Karpas-422 (cell line): ENCODE results near the gene MDGA2. TPM values are rescaled to one million over a fixed set of nuclear protein-coding genes. Genes with fewer than 3 reads are reported as not detected.

Source experiments
- DNase-seq: peaks from one replicate; pipeline ENCODE4 v3.0.0-alpha.2; 2015
- H2AFZ ChIP-seq: fragments of 200-600 bp; sonication (generic); 2 replicates; pipeline ENCODE4 v1.6.1; 2014; ENCODE audit warnings: antibody characterized with exemption, low read length, mixed read lengths
- H3K27ac ChIP-seq: fragments of 200-600 bp; sonication (generic); 2 replicates; pipeline ENCODE4 v1.5.1; 2014; ENCODE audit warnings: mild to moderate bottlenecking, low read length, moderate library complexity
- H3K27me3 ChIP-seq: fragments of 200-600 bp; sonication (generic); 2 replicates; pipeline ENCODE4 v1.6.1; 2014; ENCODE audit warnings: low read length, mixed read lengths
- H3K36me3 ChIP-seq: fragments of 200-600 bp; sonication (generic); 2 replicates; pipeline ENCODE4 v1.6.1; 2014; ENCODE audit warnings: low read length, mixed read lengths; ENCODE audit not compliant: insufficient read depth
- H3K4me1 ChIP-seq: fragments of 200-600 bp; sonication (generic); 2 replicates; pipeline ENCODE4 v1.6.1; 2014; ENCODE audit warnings: mild to moderate bottlenecking, low read length, mixed read lengths
- H3K4me2 ChIP-seq: fragments of 200-600 bp; sonication (generic); 2 replicates; pipeline ENCODE4 v1.6.1; 2014; ENCODE audit warnings: low read length, low read depth, mild to moderate bottlenecking; ENCODE audit not compliant: poor library complexity, severe bottlenecking
- H3K4me3 ChIP-seq: fragments of 200-600 bp; sonication (generic); 2 replicates; pipeline ENCODE4 v1.5.1; 2014; ENCODE audit warnings: mild to moderate bottlenecking, antibody characterized with exemption, low read length, mixed read lengths
- H3K79me2 ChIP-seq: fragments of 200-600 bp; sonication (generic); 2 replicates; pipeline ENCODE4 v1.6.1; 2014; ENCODE audit warnings: mild to moderate bottlenecking, low read length, mixed read lengths
- H3K9ac ChIP-seq: fragments of 200-600 bp; sonication (generic); 2 replicates; pipeline ENCODE4 v1.6.0; 2014; ENCODE audit warnings: low read length
- H3K9me2 ChIP-seq: fragments of 200-600 bp; sonication (generic), shearing (Covaris generic); replicated peaks from 2 replicates; pipeline ENCODE4 v1.6.0; 2014; ENCODE audit warnings: mild to moderate bottlenecking, low read length, moderate library complexity; ENCODE audit not compliant: insufficient read depth
- H3K9me3 ChIP-seq: fragments of 300-700, 200-600 bp; sonication (generic); 2 replicates; pipeline ENCODE4 v1.6.1; 2014; ENCODE audit warnings: low read length, mixed read lengths
- H4K20me1 ChIP-seq: fragments of 200-600 bp; sonication (generic); 2 replicates; pipeline ENCODE4 v1.6.1; 2014; ENCODE audit warnings: mild to moderate bottlenecking, antibody characterized with exemption, low read length, low read depth; ENCODE audit not compliant: insufficient read depth
- total RNA-seq: library from RNA; depleted of rRNA; stranded (reverse); fragments of >200 nt; shearing (Covaris generic); gene quantifications from 2 replicates; pipeline ENCODE4 v1.2.3, GENCODE V29; 2014; ENCODE audit warnings: low replicate concordance

MDGA2 gene
- total RNA-seq, 1 experiment from 2014 or later, result not detected

GRCh38 chr14:46902837-46903236, 772.6 kb downstream of the MDGA2 start:
- H3K27me3 ChIP-seq, result no peaks in the 10 kb centered on the region
- no peaks in the 10 kb centered on the region for H4K20me1 ChIP-seq
- H3K4me3 ChIP-seq, result no peak overlapping the region
- DNase-seq, result no peak
- no peak overlapping the region for H3K9ac ChIP-seq
- H3K27ac ChIP-seq, result no peak overlapping the region
- no peaks in the 10 kb centered on the region for H3K36me3 ChIP-seq
- H3K4me1 ChIP-seq, result no peaks in the 10 kb centered on the region
- H3K4me2 ChIP-seq, result no peak overlapping the region
- H2AFZ ChIP-seq, result no peak overlapping the region
- H3K79me2 ChIP-seq, result no peaks in the 10 kb centered on the region
- no peaks in the 10 kb centered on the region for H3K9me2 ChIP-seq
- peaks cover 58% of the 10 kb centered on the region for H3K9me3 ChIP-seq

- Histone ChIP-seq H3K9ac (no peak overlapping the region), H3K36me3 (0 out of 2 replicates have a peak, but pooled peaks cover 2% of the 10 kb centered on the region), H3K27me3 (no peaks in the 10 kb centered on the region), H3K9me3 (peaks cover 50% of the 10 kb centered on the region), H3K4me3 (no peak overlapping the region), H2AFZ (no peak overlapping the region), H3K9me2 (no peaks in the 10 kb centered on the region), H3K4me1 (no peaks in the 10 kb centered on the region), H3K4me2 (no peak overlapping the region), H4K20me1 (no peaks in the 10 kb centered on the region), H3K27ac (no peak overlapping the region), H3K79me2 (no peaks in the 10 kb centered on the region)
- no peak for DNase-seq
Measured at GRCh38 chr14:46894476-46894875, 780.9 kb downstream of the MDGA2 start.

GRCh38 chr14:46887144-46887543, 788.3 kb downstream of the MDGA2 start:
- Histone ChIP-seq H3K9me3 (peaks cover 41% of the 10 kb centered on the region), H3K36me3 (no peaks in the 10 kb centered on the region), H2AFZ (no peak overlapping the region), H3K79me2 (no peaks in the 10 kb centered on the region), H3K27me3 (no peaks in the 10 kb centered on the region), H3K4me3 (no peak overlapping the region), H3K9ac (no peak overlapping the region), H3K27ac (no peak overlapping the region), H3K4me1 (no peaks in the 10 kb centered on the region), H3K4me2 (no peak overlapping the region), H4K20me1 (no peaks in the 10 kb centered on the region), H3K9me2 (no peaks in the 10 kb centered on the region)
- DNase-seq, result no peak

GRCh38 chr14:46885566-46885965, 789.8 kb downstream of the MDGA2 start:
- Histone ChIP-seq H3K4me3 (no peak overlapping the region), H3K4me2 (no peak overlapping the region), H3K4me1 (no peaks in the 10 kb centered on the region), H2AFZ (no peak overlapping the region), H3K27me3 (no peaks in the 10 kb centered on the region), H3K79me2 (no peaks in the 10 kb centered on the region), H3K9me2 (no peaks in the 10 kb centered on the region), H3K27ac (no peak overlapping the region), H3K36me3 (no peaks in the 10 kb centered on the region), H4K20me1 (no peaks in the 10 kb centered on the region), H3K9me3 (peaks cover 42% of the 10 kb centered on the region), H3K9ac (no peak overlapping the region)
- no peak for DNase-seq

- Histone ChIP-seq H3K9me3 (peaks cover 34% of the 10 kb centered on the region), H3K36me3 (no peaks in the 10 kb centered on the region), H3K79me2 (no peaks in the 10 kb centered on the region), H3K27me3 (no peaks in the 10 kb centered on the region), H4K20me1 (no peaks in the 10 kb centered on the region), H3K4me2 (no peak overlapping the region), H3K9ac (no peak overlapping the region), H2AFZ (no peak overlapping the region), H3K27ac (no peak overlapping the region), H3K9me2 (no peaks in the 10 kb centered on the region), H3K4me1 (no peaks in the 10 kb centered on the region), H3K4me3 (no peak overlapping the region)
- no peak for DNase-seq
Measured at GRCh38 chr14:46861753-46862152, 813.7 kb downstream of the MDGA2 start.

- H2AFZ ChIP-seq, result no peak overlapping the region
- no peak for DNase-seq
Measured at GRCh38 chr14:46840944-46841720, 834.3 kb downstream of the MDGA2 start.

GRCh38 chr14:46820291-46820690, 855.1 kb downstream of the MDGA2 start:
- H4K20me1 ChIP-seq, result no peaks in the 10 kb centered on the region
- H3K4me2 ChIP-seq, result no peak overlapping the region
- no peak overlapping the region for H3K27ac ChIP-seq
- peaks cover 61% of the 10 kb centered on the region for H3K9me3 ChIP-seq
- no peaks in the 10 kb centered on the region for H3K36me3 ChIP-seq
- H3K79me2 ChIP-seq, result no peaks in the 10 kb centered on the region
- H2AFZ ChIP-seq, result no peak overlapping the region
- H3K4me3 ChIP-seq, result no peak overlapping the region
- no peaks in the 10 kb centered on the region for H3K9me2 ChIP-seq
- H3K9ac ChIP-seq, result no peak overlapping the region
- no peaks in the 10 kb centered on the region for H3K27me3 ChIP-seq
- no peaks in the 10 kb centered on the region for H3K4me1 ChIP-seq
- no peak for DNase-seq

More at GRCh38 chr14:46840944-46841720, 834.3 kb downstream of the MDGA2 start:
- no peak overlapping the region for H3K4me3 ChIP-seq
- no peak overlapping the region for H3K9ac ChIP-seq
- no peaks in the 10 kb centered on the region for H3K9me2 ChIP-seq
- H3K9me3 ChIP-seq, result peaks cover 33% of the 10 kb centered on the region
- no peaks in the 10 kb centered on the region for H3K79me2 ChIP-seq
- no peaks in the 10 kb centered on the region for H4K20me1 ChIP-seq
- H3K4me1 ChIP-seq, result no peaks in the 10 kb centered on the region
- no peaks in the 10 kb centered on the region for H3K36me3 ChIP-seq
- H3K4me2 ChIP-seq, result no peak overlapping the region
- H3K27me3 ChIP-seq, result no peaks in the 10 kb centered on the region
- H3K27ac ChIP-seq, result no peak overlapping the region

- no peak for DNase-seq
- no peak overlapping the region for H3K4me2 ChIP-seq
Measured at GRCh38 chr14:46819117-46819516, 856.3 kb downstream of the MDGA2 start.

More at GRCh38 chr14:46819117-46819516, 856.3 kb downstream of the MDGA2 start:
- Histone ChIP-seq H3K79me2 (no peaks in the 10 kb centered on the region), H2AFZ (no peak overlapping the region), H3K27ac (no peak overlapping the region), H3K9me3 (peaks cover 62% of the 10 kb centered on the region), H3K4me3 (no peak overlapping the region), H3K27me3 (no peaks in the 10 kb centered on the region), H4K20me1 (no peaks in the 10 kb centered on the region), H3K9ac (no peak overlapping the region), H3K4me1 (no peaks in the 10 kb centered on the region), H3K9me2 (no peaks in the 10 kb centered on the region), H3K36me3 (no peaks in the 10 kb centered on the region)
